Measurements from ENCODE around the gene FGF11.

The FGF11 gene

DNA sequence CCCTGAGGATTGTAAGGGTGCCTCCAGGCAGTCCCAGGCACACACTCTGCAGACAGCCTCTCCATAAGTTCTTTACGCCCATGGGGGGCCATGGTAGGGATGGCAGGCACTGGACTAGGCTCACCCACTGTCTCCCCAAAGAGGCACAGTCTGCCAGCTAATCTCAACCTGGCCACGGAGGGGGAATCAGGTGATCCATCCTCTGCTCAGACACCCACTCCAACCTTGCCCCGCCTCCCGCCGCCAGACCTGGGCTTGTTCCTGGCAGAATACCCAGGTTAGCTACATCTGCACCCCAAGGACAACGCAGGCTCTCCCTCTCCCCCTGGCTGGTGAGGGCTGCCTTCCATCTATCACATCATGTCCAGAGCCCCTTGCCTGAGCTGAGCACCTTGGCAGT, 30.4 kb upstream of the FGF11 start:
- DNase-seq = no peak

DNA sequence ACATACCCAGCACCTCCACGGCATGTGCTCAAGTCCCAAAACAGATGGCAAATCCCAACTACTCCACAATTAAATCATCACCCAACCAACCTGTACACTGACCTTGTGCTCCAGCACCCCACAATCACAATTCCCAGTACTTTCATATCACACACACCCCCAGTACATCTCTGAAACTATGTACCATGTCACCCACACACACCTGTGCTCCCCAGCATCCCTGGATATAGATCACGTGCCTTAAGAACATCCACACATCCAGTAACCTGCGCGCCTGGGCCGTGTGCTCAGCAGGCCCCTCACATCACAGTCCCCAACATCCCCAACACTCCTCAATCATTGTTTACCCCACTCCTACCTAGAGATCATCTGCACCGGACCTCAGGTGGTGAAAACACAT, 29.6 kb upstream of the FGF11 start:
- DNase-seq = no peak

DNA sequence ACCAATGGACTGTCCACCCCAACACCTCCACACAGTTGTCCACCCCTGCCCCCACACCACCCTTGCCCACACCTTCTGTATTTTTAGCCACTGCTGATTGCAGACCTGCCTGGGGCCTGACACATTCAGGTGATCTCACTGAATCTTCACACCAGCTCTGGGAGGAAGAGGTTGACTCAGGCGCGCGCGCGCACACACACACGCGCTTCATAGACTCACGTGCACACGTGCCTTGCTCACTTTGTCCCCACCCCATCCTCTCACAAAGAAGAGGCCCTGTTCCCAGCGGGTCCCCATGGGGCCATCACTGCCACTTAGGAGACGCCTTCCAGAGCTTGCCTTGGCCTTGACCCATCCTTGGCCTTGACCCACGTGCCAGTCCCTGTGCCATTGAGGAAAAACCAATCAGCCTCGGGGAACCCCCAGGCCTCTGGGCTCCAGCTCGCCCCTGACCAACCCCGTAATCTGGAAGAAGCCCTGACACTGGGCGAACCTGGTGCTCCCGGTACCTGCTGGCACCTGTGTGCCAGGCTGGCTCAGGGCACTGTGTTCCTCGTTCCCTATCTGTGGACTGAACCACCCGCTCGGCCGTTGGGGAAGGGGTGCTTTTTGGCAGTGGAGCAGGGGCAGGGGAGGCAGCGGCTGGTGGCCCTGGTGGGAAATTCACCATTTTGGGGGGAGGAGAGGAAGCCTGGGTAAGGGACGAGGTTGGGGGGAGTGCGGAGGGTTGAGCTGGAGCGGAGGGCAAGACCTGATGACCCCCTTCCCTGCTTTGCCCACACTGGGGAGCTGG, 28.5 kb upstream of the FGF11 start:
- DNase-seq = no peak

DNA sequence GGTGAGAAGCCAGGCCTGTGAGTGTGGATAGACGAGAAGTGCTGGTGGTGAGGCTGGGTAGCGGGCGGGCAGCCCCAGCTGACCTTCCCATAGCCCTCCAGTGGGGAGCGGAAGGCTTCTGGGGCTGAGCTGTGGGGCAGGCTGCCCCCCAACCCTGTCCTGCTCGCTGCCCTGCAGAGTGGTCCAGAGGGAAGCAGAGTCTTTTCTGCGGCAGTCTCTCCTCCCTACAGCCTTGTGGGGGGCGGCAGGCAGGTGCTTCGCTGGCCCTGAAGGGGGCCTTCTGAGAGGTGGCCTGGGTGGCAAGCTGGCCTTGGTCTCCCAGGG, 27.9 kb upstream of the FGF11 start:
- no peak for DNase-seq

DNA sequence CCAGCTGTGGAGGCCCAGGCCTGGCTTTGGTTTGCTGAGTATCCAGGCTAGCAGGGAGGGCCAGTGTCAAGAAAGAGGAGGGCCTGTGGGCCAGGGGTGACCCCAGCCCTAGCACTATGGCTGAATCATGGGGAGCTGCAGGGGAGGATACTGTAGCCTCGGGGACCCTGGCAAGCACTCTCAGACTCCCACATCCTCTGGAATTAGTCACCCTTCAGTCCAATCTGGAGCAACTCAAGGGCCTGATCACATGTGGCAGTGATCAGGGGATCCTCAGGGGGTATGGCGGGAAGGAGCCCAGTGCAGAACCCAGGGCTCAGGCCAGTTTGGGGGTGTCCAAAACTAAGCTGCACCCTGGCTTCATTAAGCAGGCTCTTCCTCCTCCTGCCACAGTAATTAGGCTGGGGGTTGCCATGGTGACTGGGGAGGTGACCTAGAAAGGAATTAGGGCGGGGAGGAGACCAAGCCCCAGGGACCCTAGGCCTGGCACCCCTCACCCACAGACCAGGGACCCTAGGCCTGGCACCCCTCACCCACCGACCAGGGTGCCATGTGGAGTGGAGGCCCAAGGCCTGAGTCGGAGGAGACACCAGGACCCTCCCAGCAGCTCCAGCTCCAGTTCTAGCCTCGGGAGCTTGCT, 25.8 kb upstream of the FGF11 start:
- no peak for DNase-seq

DNA sequence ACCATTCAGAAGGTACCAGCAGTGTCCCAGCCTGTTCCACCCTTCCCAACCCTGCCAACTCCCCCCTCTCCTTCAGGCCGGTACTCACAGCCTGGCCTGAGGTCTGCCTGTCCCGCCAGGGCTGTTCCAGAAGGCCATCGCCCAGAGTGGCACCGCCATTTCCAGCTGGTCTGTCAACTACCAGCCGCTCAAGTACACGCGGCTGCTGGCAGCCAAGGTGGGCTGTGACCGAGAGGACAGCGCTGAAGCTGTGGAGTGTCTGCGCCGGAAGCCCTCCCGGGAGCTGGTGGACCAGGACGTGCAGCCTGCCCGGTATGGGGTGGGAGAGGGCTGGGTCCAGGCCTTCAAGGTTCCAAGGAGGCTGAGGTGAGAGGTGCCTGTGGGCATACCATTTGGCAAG, 24.5 kb upstream of the FGF11 start:
- DNase-seq = no peak

DNA sequence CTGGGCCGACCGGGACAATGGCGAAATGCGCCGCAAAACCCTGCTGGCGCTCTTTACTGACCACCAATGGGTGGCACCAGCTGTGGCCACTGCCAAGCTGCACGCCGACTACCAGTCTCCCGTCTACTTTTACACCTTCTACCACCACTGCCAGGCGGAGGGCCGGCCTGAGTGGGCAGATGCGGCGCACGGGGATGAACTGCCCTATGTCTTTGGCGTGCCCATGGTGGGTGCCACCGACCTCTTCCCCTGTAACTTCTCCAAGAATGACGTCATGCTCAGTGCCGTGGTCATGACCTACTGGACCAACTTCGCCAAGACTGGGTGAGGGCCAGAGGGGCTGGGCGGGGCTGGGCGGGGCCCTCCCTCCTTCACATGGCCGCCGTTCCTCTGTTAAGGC, 23.5 kb upstream of the FGF11 start:
- DNase-seq = no peak

DNA sequence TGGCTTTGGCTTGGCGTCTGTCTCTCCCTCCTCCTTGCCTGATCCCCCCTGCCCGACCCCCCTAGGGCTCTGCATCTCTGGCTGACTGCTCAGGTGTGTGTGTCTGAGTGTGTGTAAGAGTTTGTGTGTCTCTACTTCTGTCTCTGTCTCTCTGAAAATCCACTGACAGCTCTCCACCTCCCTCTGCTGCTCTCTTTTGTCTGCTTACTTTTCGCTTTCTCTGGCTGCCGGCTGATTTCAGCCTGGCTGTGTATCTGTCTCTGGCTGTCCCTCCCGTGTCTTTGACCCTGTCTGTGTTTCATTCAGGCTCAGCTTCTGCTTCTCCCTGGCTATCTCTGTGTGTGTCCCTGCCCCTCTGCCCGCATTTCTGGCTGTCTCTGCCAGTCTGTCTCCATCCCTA, 23.0 kb upstream of the FGF11 start:
- DNase-seq = no peak

DNA sequence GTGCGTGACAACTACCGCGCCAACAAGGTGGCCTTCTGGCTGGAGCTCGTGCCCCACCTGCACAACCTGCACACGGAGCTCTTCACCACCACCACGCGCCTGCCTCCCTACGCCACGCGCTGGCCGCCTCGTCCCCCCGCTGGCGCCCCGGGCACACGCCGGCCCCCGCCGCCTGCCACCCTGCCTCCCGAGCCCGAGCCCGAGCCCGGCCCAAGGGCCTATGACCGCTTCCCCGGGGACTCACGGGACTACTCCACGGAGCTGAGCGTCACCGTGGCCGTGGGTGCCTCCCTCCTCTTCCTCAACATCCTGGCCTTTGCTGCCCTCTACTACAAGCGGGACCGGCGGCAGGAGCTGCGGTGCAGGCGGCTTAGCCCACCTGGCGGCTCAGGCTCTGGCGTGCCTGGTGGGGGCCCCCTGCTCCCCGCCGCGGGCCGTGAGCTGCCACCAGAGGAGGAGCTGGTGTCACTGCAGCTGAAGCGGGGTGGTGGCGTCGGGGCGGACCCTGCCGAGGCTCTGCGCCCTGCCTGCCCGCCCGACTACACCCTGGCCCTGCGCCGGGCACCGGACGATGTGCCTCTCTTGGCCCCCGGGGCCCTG, 22.2 kb upstream of the FGF11 start:
- DNase-seq = no peak

DNA sequence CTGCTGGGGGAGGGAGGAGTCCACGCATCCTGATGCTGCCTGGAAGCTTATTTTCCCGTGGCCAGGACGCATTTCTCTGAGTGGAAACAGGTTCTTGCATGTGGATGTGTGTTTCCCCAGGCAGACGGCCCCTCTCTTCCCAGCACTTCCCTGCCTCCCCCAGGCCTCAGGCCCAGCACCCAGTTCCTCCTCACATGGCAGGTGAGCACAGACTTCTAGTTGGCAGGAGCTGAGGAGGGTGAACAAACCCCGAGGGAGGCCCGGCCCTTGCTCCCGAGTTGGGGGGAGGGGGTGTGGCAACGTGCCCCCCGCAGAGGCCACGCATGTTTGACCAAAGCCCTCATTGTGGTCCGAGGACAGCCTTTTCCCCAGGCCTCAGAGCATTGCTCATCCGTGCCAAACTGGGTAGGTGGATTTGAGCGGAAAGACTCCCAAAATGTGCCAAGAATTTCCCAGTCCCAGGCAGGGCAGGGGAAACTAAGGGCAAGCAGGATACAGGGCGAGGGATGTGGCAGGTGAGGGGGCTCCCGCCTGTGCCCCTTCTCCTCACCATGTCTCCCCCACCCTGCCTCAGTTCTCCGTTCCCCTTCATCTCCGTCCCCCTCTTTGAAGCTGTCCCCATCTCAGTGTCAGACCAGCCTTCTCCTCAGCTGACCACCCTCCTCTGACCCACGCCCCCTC, 20.7 kb upstream of the FGF11 start:
- DNase-seq = no peak

DNA sequence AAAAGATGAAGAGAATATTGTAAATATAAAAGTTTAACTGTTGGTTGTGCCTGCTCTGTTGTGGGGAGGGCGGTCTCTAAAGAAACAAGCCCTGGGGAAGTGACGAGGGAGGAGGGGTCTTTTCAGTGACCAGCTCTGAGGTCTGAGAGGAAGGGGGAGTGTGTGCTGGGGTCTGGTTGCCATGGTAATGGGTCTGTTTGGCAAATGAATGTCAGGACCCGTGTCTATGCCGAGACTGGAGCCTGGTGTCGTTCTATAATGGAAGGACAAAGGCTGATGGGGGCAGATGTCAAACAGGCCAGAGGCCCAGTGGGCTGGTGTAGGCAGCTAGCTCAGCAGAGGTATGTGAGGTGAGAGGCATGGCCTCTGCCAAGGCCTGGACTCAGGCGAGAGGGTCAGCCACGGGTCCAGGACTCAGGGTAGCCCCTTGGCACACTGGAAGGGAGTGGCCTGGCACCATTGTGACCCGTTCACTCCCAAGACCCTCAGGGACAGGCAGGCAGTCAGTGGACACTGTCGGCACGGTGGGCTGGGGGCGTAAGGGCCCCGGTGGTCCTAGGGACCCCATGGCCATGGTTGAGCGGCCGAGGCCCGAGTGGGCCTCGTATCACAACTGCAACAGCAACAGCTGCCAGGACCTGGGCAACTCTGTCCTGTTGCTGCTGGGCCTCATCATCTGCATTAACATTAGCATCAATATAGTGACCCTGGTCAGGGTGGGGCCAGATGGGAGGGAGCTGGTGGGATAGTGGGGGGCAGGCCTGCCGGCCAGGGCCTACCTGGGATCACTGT, 19.3 kb upstream of the FGF11 start, which contains the start of gene SPEM1:
SPEM1 (plus strand) TSS at position 506 of the 792 bp plus-strand sequence; CDS start at position 567, 61 bp downstream.
- no peak for DNase-seq

DNA sequence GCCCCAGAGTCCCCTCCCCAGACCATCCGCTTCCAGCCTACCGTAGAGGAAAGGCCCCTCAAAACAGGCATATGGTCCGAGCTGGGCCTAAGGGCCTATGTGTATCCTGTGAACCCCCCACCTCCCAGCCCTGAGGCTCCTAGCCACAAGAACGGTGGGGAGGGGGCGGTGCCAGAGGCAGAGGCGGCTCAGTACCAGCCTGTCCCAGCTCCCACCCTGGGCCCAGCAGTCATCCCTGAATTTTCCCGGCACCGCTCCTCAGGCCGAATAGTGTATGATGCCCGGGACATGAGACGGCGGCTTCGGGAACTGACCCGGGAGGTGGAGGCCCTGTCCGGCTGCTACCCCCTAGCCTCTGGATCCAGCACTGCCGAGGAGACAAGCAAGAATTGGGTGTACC, 18.1 kb upstream of the FGF11 start:
- no peak for DNase-seq

DNA sequence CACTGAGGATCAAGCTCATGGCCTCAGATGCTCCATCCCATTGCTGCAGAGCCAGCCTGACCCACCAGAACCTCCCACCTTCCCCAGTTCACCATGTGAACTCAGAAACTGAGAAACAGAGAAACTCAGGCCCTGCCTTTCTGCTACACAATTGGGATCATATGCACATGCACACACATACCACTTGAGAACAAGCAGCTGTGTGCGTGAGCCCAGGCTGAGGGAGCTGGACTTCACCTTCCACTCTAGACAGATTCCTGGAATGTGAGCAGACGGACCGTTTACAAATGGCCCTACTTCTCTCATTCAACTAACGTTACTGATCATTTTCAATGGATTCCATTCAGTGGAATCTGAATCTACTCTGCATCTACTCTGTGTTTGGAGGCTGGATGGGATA, 15.6 kb upstream of the FGF11 start:
- DNase-seq = no peak

DNA sequence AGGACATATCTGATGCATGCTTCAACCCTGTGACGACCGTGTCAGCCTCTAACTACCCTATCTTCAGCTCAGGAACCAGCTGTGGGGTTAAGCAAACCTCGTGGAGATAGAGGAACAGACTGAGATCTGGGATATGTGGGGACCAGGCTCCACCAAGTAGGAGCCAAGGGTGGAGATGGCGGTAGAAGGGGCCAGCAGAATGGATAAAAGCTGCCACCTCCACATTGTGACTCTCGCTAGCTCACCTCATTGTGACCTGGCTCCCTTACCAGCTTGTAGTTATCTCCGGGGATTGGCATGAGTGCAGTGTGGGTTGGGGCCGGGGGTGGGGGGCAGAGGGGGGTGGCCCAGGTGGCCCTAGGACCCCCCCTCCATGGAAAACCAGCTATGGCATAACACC, 14.0 kb upstream of the FGF11 start, which contains the start of gene SPEM2:
SPEM2 (plus strand) TSS at position 301 of the 400 bp plus-strand sequence; CDS start at position 374, 73 bp downstream.
- DNase-seq = no peak

DNA sequence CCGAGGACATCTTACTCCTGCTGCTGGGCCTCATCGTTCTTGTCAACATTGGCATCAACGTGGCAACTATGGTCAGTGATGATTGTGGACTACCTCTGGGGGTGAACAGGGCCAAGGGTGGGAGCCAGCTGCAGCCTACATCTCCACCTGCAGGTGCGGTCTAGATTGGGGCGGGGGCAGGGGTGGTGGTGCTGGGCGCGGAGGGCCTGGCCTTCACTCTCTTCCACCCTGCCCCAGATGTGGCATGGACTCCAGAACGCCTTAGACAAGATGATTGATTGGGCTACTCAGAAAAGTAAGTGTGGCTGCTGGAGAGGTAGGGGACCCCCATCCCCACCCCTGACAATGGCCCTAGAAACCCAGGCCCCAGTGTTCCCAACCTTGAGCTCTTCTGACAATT, 13.6 kb upstream of the FGF11 start:
- no peak for DNase-seq

DNA sequence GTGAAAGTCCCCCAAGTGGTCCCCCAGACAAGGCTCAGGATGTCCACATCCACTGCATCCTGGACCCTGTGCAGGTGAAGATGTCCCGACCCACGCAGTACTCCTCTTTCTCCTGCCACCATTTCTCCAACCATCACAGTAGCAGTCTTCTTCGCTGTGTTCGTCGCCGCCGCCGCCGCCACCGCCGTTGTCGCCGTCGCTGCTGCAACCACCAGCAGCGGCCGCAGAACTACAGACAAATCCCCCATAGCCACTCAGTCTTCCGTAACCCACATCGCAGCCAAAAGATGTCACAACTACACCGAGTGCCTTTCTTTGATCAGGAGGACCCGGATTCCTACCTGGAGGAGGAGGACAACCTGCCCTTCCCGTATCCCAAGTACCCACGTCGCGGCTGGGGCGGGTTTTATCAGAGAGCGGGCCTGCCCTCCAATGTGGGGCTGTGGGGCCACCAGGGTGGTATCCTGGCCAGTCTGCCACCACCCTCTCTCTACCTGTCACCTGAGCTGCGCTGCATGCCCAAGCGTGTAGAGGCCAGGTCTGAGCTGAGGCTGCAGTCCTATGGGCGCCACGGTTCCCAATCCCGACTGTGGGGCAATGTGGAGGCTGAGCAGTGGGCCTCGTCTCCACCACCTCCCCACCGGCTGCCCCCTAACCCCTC, 13.0 kb upstream of the FGF11 start:
- DNase-seq = no peak

DNA sequence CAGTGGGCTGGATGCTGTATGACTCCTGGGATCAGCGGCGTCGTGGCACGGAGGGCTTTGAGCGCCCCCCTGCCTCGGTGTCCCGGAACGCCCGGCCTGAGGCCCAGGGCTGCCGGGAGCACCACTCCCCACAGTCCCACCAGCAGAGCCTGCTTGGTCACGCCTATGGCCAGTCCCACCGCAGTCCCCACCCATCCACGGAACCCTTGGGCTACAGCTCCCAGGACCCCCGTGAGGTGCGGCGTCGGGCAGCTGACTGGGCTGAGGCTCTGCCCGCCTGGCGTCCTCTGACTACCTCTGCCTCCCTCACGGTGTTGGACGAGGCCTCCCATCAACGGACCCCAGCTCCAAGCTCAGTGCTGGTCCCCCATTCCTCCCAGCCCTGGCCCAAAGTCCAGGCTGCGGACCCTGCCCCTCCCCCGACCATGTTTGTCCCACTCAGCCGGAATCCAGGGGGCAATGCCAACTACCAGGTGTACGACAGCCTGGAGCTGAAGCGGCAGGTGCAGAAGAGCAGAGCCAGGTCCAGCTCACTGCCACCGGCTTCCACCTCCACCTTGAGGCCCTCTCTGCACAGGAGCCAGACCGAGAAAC, 12.3 kb upstream of the FGF11 start:
- no peak for DNase-seq

DNA sequence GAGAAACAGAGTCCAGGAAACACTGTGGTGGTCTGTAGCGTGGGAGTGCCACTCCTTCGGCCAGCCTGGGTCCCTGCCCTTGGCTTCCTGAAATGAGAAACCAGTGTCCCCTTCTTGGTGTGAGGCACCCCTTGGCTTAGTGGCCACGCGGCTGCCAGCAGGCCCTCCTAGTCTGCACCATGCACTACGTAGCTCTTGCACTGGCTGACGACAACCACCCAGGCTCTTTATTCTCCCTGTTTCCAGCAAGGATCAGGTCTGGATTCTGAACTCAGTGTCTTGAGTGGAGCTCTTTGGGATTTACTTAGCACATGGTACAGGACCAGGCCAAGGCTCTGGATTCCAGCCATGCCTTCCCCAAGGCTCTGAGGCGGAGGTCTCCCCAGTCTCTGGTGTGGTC, 11.8 kb upstream of the FGF11 start:
- DNase-seq = no peak

DNA sequence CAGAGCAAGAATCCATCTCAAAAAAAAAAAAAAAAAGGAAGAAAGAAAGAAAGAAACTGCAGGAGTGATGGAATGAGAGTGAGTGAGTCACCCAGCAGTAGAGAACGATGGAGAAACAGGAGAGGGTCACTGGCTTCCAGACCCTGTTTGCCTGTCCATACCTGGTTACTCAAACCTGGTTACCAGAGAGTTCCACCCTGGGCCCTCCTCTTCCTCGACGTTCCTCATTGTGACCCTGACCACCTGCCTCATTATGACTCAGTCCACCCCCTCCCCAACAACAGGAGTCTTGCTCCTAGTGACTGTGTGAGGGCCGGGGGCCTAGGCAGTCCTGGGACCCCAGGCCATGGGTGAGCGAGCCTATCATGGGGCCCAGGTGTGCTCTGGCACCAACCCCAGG, 10.8 kb upstream of the FGF11 start, which contains the start of gene SPEM3:
SPEM3 (plus strand) TSS at position 301 of the 400 bp plus-strand sequence; CDS start at position 347, 46 bp downstream.
- DNase-seq = no peak

DNA sequence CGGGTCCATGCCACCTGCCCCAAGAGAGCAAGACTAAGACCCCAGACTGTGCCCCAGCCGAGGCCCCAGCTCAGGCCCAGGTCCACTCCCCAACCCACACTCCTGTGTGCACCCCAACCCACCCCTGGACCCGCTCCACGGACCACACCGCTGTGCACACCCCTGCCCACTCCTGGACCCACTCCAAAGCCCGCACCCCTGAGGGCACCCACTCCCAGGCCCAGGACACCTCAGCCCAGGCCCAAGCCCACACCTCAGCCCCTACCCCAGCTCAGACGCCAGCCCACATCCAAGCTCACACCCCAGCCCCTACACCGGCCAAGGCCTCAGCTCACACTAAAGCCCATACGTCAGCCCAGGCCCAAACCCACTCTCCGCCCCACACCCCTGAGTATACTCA, 9.6 kb upstream of the FGF11 start:
- DNase-seq = no peak

DNA sequence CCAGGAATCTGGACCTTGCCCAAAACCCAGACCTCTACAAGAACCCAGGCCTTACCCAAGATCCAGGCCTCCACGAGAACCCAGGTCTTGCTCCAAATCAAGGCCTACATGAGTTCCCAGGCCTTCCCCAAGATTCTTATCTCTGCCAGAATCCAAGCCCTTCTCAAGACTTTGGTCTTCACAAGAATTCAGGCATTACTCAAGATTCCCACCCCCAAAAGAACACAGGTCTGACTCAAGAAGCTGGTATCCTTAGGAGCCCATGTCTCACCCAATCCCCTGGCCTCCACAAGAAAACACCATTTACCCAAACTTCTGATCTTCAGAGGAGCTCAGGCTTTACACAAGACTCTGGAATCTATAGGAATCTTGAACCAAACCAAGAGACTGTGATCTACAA, 8.1 kb upstream of the FGF11 start:
- no peak for DNase-seq

DNA sequence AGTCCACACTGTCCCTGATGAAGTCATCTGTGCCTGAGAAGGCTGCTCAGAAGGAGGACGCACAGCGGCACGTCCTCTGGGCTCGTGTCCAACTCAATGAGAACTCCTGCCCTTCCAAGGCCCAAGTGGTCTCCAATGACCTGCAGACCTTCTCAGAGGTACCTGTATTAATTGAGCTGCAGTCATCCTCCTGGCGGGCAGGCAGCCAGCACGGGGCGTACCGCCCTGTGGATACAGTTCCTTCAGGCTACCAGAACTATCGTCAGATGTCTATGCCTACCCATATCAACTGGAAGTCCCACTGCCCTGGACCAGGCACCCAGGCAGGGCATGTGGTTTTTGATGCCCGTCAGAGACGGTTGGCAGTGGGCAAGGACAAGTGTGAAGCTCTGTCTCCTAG, 7.0 kb upstream of the FGF11 start:
- no peak for DNase-seq
